GM21515 (cell line): ENCODE measurements around the gene MYOD1.

Experiments
- ATAC-seq: cut with Tn5 transposase; IDR thresholded peaks from one replicate; pipeline ENCODE4 v1.9.1; 2021; ENCODE audit not compliant: unreplicated experiment

The MYOD1 gene

GRCh38 chr11:17748761-17749721, 29.7 kb downstream of the MYOD1 start:
- ATAC-seq = no peak

- ATAC-seq = no peak
Measured at GRCh38 chr11:17750013-17750800, 30.8 kb downstream of the MYOD1 start.

DNA sequence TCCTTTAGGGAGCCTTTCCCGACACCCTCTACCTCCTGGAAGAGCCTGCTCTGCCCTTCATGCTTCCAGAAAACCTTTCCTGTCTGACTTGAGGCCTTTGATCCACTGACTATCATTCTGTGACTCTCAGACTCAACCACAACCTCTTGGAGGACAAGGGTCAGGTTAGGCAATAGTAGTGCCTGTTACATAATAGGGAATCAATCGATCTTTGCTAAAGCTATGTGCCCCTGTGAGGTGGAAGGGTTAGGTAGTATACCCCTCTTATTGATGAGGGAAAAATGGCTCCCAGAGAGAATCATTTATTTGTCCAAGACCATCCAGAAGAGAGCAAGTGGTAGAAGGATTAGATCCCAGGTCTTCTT, 31.4 kb downstream of the MYOD1 start:
- no peak for ATAC-seq

GRCh38 chr11:17751558-17751957, 32.2 kb downstream of the MYOD1 start:
- no peak for ATAC-seq

GRCh38 chr11:17752144-17752543, 32.8 kb downstream of the MYOD1 start:
- ATAC-seq = no peak

DNA sequence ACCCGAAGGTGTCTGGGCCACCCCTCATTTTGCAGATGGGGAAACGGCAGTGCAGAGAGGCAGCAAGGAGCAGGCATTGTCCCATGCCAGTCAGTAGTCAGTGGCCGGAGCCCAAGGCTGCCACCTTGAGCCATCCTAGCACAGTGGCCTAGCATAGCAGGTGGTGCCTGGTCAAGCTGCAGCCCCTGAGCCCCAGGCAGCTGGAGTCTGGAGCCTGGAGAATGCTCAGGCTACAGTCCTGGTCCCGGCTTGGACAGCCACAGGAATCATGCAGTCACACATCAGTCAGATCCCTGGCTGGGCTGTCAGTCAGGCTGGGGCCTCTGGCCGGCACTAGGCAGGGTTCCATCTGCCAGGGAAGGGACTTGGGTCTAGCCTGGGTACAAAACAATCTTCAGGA, 33.8 kb downstream of the MYOD1 start:
- no peak for ATAC-seq

- no peak for ATAC-seq
Measured at GRCh38 chr11:17753641-17754040, 34.3 kb downstream of the MYOD1 start.

GRCh38 chr11:17755891-17756290, 36.5 kb downstream of the MYOD1 start:
- no peak for ATAC-seq

DNA sequence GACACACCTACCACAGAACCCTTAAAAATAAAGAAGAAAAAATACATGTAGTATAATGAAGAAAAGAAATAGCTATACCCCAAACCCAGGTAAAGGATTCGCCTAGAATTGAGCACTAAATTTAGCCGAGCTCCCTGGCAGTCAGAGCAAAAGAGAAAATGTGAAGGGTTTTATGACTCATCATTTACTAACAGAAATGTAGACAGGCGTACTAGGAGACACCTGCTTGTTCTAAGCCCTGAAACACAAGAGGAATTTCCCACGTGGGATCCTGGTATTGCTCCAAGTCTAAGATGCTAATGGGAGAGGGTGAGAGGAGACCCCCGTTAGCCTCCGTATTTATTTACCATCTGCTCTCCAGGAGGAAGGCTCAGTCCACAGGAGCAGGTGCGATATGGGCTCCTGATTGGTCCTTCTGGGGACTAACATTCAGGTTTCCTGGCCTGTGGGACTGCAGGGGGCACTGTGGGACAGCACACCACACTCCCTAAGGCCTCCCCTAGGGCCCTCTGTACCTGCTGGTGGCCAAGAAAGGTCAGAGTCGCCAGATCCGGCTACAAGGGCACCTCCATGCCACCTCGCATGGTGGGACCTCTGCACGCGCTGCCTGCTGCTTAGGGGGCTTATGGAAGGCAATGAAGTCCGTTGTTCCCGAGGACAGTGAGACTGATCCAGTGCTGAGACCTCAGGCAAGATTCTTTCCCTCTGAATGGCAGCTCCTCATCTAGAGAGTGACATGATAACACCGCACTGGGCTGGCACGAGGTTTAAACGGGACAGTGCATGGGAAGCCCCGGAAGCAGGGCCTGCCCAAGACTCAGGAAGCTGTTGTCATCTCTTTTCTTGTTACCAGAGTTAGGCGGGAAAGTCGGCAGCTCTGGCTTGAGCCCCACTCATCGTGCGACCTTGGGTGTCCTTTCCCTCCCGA, 41.0 kb downstream of the MYOD1 start:
- no peak for ATAC-seq

- ATAC-seq = no peak
Measured at GRCh38 chr11:17762309-17762974, 43.1 kb downstream of the MYOD1 start.

DNA sequence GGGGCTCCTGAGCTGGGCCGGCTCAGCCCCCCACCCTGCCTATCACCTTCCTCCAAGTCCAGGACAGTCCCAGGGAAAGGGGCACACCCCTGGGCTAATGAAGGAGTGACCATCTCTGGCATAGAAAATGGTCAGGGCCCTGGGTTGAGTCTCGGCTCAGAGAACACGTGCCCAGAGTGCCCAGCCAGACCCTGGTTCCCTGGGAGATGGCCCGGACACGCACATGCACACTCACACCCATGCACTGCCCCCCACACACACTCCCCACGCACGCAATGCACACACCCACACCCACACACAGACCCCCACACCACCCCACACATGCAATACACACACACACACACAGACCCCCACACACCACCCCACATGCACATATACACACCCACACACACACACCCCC, 43.9 kb downstream of the MYOD1 start:
- no peak for ATAC-seq

- ATAC-seq = no peak
Measured at GRCh38 chr11:17763703-17764102, 44.3 kb downstream of the MYOD1 start.

GRCh38 chr11:17764446-17765218, 45.3 kb downstream of the MYOD1 start:
- no peak for ATAC-seq

DNA sequence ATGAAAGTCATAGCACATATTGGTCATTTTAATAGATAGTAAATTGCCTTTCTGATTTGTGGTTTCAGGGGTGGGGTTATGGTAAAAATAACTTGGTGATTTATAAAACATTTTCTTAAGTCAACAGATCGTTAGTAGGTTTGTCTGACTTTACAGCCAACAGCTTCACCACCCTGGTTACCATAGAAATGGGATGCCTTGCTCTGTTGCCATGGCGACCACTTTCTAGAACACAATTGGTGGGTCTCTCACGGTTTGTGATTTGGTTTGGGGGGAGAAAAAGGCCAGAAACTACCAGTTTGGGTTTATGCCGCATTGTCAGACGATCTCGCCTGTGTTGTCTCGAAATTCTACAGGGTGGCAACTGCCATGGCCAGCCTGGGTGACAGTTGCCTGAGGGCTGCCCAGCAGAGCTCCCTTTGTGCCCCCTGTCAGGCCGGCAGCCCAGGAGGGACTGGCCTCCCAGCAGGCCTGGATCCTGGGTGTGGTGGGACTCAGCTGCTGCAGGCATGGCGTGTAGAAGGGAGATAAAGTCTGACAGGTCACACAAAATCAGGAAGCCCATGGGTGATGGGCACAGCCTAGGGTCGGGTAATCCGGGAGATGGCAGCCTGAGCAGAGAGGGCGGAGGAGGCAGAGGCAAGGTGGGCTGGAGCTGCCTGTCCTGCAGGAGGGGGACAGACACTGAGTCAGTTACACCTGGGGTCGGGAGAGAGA, 46.1 kb downstream of the MYOD1 start:
- no peak for ATAC-seq

DNA sequence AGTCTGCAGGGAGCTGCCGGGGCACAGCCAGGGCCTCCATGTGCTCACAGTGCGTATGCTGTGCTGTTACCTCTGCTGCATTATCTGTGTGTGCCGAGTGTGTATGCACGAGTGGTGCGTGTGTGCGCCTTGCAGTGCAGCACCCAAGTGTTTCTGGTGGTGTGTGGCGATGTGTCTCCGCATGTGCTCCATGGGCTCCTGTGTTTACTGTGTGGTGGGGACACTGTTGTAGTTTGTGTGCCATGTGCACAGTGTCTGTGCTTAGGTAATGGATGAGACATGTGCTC, 46.6 kb downstream of the MYOD1 start:
- ATAC-seq = no peak

DNA sequence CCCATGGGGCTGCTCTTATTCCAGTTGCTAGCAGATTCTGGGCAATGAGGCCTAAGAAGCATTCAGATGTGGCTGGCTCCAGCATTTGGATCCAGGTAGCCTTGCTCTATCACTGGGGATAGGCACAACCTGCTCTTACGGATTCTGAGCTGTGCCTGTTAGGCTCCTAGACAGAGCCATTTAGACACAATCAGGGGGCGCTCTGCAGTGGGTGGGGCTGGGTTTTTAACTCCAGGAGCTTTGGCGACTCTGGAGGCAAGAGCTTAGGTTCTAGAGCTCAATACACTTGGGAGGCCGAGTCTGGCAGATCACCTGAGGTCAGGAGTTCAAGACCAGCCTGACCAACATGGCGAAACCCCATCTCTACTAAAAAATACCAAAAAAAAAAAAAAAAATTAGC, 47.2 kb downstream of the MYOD1 start:
- ATAC-seq = no peak

DNA sequence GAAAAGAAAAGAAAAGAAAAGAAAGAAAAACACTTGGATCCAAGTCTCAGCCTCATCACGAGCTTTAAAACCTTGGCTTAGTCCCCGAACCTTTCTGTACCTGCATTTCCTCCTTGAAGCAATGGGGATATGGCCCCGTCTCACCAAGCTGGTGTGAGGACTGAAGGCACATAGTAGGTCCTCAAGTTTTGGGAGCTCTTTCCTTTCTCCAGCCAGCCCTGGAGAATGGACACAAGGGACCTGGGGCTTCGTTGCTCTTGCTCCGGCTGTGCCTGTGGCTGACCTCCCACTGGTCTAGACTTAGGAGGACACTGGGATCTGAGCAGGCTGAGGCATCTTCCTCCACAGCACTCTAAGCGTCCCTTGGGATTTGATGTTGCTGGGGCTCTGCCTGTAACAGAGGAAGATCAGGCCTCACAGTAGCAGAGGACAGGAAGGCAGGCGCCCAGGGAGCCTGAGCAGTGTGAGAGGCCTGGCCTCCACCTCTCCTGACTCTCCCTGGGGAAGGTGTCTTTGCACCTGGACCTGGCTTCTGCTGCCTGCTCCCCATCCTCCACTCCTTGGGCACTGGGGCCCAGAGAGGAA, 48.0 kb downstream of the MYOD1 start:
- ATAC-seq = no peak

DNA sequence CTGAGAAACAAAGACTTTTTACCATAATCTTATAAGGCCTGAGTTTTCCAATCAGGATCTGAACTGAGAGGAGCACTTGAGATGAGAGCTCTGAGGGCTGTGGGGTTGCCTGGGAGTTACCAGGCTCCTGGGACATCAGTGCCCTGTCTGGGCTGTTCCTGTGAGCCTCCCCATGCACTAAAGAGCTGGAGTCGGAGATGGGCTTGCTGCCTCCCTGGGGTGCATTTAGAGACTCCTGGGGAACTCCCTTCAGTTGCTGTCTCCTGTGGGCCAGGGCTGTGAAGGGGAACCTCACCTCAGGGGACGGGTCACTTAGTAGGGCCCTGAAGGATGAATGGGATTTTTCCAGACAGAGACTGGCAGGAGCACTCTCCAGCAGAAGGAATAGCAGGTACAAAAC, 48.5 kb downstream of the MYOD1 start:
- no peak for ATAC-seq

DNA sequence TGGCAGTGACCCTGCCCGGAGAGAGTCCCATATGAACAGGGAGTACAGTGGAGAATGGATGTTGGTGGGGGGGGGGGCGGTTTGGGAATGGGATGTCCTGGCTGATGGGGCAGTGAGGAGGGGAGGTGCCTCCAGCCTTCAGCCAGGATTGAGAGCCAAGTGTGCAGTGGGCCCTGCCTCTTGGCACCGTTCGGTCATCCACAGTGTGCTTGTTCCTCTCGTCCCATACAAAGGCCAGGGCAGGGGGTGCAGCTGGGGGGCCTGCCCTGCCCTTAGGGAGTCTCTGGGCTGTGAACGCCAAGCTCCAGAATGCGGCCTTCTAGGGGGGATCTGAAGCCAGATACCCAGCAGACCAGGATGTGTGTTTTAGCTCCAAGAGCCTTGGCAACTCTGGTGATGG, 49.2 kb downstream of the MYOD1 start:
- ATAC-seq = no peak
